Measurements from ENCODE around the gene SLC2A11. TPM values are rescaled to one million over a fixed set of nuclear protein-coding genes. Genes with fewer than 3 reads are reported as not detected.
"Not testable (repeated sequence)": the region's sequence is repeated elsewhere in the genome, so short reads cannot be mapped to it uniquely, and the experiment has no call there.

The SLC2A11 gene
- total RNA-seq, 1 donor from 2014 or later: not detected

- H3K27me3 ChIP-seq: no peaks in the 10 kb centered on the region
- intact Hi-C loops (cut with DNase I): no loop called here
- peak in 1 of 2 donors; percentile 48 for DNase-seq (ENCODE audit: low spot score in 2 of 2)
- no peak for TF ChIP-seq CTCF (IDR thresholded peaks at IDR 0.05)
- H3K36me3 ChIP-seq: no peaks in the 10 kb centered on the region
- H3K9me3 ChIP-seq: no peaks in the 10 kb centered on the region
- H3K4me1 ChIP-seq: peaks cover 0 to 5% of the 10 kb centered on the region in 2 donors
- H3K4me3 ChIP-seq: no peak overlapping the region
- H3K27ac ChIP-seq: no peak overlapping the region
These were observed 57.6 kb downstream of the SLC2A11 start for GRCh38 chr22:23915290-23915689.

GRCh38 chr22:23920267-23920611, 62.6 kb downstream of the SLC2A11 start:
- H3K27ac ChIP-seq: peak overlapping the region; percentile 1 to 56
- intact Hi-C loops (cut with DNase I); H3K27me3 ChIP-seq; DNase-seq (ENCODE audit: low spot score in 2 of 2); H3K9me3 ChIP-seq; H3K4me1 ChIP-seq; H3K4me3 ChIP-seq: not testable (repeated sequence)
- peaks cover 0 to 30% of the 10 kb centered on the region in 2 donors for H3K36me3 ChIP-seq

GRCh38 chr22:23921586-23922201, 64.0 kb downstream of the SLC2A11 start:
- H3K9me3 ChIP-seq; DNase-seq (ENCODE audit: low spot score in 2 of 2); H3K4me3 ChIP-seq; intact Hi-C loops (cut with DNase I); H3K27me3 ChIP-seq; H3K4me1 ChIP-seq; H3K27ac ChIP-seq: not testable (repeated sequence)
- H3K36me3 ChIP-seq: peaks cover 0 to 44% of the 10 kb centered on the region in 2 donors

GRCh38 chr22:23922921-23923320, 65.2 kb downstream of the SLC2A11 start:
- Histone ChIP-seq H3K9me3 (no peaks in the 10 kb centered on the region), H3K27me3 (no peaks in the 10 kb centered on the region), H3K4me3 (no peak overlapping the region), H3K27ac (no peak overlapping the region), H3K4me1 (no peaks in the 10 kb centered on the region), H3K36me3 (peaks cover 0 to 44% of the 10 kb centered on the region in 2 donors)
- no peak for DNase-seq (ENCODE audit: low spot score in 2 of 2)
- intact Hi-C loops (cut with DNase I): no loop called here
- TF ChIP-seq CTCF (IDR thresholded peaks at IDR 0.05): no peak

GRCh38 chr22:23925020-23925606, 67.4 kb downstream of the SLC2A11 start:
- Histone ChIP-seq H3K36me3 (peaks cover 0 to 52% of the 10 kb centered on the region in 2 donors), H3K27ac (no peak overlapping the region), H3K4me3 (no peak overlapping the region), H3K27me3 (no peaks in the 10 kb centered on the region), H3K4me1 (no peaks in the 10 kb centered on the region), H3K9me3 (no peaks in the 10 kb centered on the region)
- DNase-seq (ENCODE audit: low spot score in 2 of 2): no peak
- intact Hi-C loops (cut with DNase I): loop anchor here (5.0 kb wide), 1 partner anchor 47 kb away; the partner anchor contains the start of gene DDT
- no peak for TF ChIP-seq CTCF (IDR thresholded peaks at IDR 0.05)

GRCh38 chr22:23926561-23926960, 68.9 kb downstream of the SLC2A11 start:
- Histone ChIP-seq H3K36me3 (peaks cover 0 to 52% of the 10 kb centered on the region in 2 donors), H3K9me3 (no peaks in the 10 kb centered on the region), H3K4me3 (no peak overlapping the region), H3K27ac (no peak overlapping the region), H3K27me3 (no peaks in the 10 kb centered on the region), H3K4me1 (no peaks in the 10 kb centered on the region)
- intact Hi-C loops (cut with DNase I): loop anchor here (5.0 kb wide), 1 partner anchor 46 kb away; the partner anchor contains the start of gene DDT
- DNase-seq (ENCODE audit: low spot score in 2 of 2): peak in 1 of 2 donors; percentile 55
- TF ChIP-seq CTCF (IDR thresholded peaks at IDR 0.05): no peak

Other genes with a start within 250 kb of the SLC2A11 start
- gene DRICH1, start 225.6 kb upstream of the SLC2A11 start, total RNA-seq: not detected
- gene RGL4, start 166.9 kb upstream of the SLC2A11 start, total RNA-seq: not detected
- gene ZNF70, start 106.8 kb upstream of the SLC2A11 start, total RNA-seq: 5.2 TPM
- gene VPREB3, start 103.5 kb upstream of the SLC2A11 start, total RNA-seq: not detected
- not detected for gene C22orf15, start 94.9 kb upstream of the SLC2A11 start, total RNA-seq
- 2.0 TPM for gene CHCHD10, start 89.9 kb upstream of the SLC2A11 start, total RNA-seq
- gene MMP11, start 85.0 kb upstream of the SLC2A11 start, total RNA-seq: 7.6 TPM
- 22.1 TPM for gene SMARCB1, start 70.9 kb upstream of the SLC2A11 start, total RNA-seq
- gene DERL3, start 18.9 kb upstream of the SLC2A11 start, total RNA-seq: 7.5 TPM
- gene MIF, start 36.5 kb downstream of the SLC2A11 start, total RNA-seq: 527 TPM
- gene GSTT2B, start 103.3 kb downstream of the SLC2A11 start, total RNA-seq: not detected
- not detected for gene DDTL, start 109.0 kb downstream of the SLC2A11 start, total RNA-seq
- gene DDT, start 116.6 kb downstream of the SLC2A11 start, total RNA-seq: 275 TPM
- gene GSTT2, start 122.3 kb downstream of the SLC2A11 start, total RNA-seq: not detected
- not detected for gene GSTT4, start 147.6 kb downstream of the SLC2A11 start, total RNA-seq
- 113 TPM for gene CABIN1, start 153.4 kb downstream of the SLC2A11 start, total RNA-seq

Measured in ascending aorta (tissue), 2 donors.